ENCODE results near the gene SEMA3F.

GRCh38 chr3:50184242-50184978 lies 29.3 kb downstream of the SEMA3F start:
- no peak for TF ChIP-seq CTCF (IDR thresholded peaks at IDR 0.05; ENCODE audit: extremely low read depth in 1 of 2, insufficient read depth in 1 of 2, low read depth in 1 of 2, low read length in 2 of 2)
- no peak for TF ChIP-seq EZH2 (IDR thresholded peaks at IDR 0.05; ENCODE audit: borderline replicate concordance, low read depth, low read length, severe bottlenecking)
- no peak for TF ChIP-seq POLR2A (IDR thresholded peaks at IDR 0.05; ENCODE audit: low read depth, low read length)
- TF ChIP-seq POLR2AphosphoS5 (IDR thresholded peaks at IDR 0.05; ENCODE audit: insufficient read depth, low read depth, low read length) = no peak
- TF ChIP-seq JUN (IDR thresholded peaks at IDR 0.05; ENCODE audit: borderline replicate concordance, insufficient read depth, insufficient read length, low read depth) = no peak
- no peak for TF ChIP-seq GATA2 (IDR thresholded peaks at IDR 0.05; ENCODE audit: insufficient read depth, insufficient read length, low read depth, low read length)
- TF ChIP-seq FOS (IDR thresholded peaks at IDR 0.05; ENCODE audit: borderline replicate concordance, insufficient read depth, low read length) = no peak
- no peak for TF ChIP-seq MYC (IDR thresholded peaks at IDR 0.05; ENCODE audit: low read depth, low read length)

All from endothelial cell of umbilical vein (primary cell).